OCI-LY3 (cell line): ENCODE data around the gene OVAAL.

Experiments
- CTCF ChIP-seq: fragments of 200-600, 300-600 bp; sonication (generic); IDR thresholded peaks from 2 replicates; pipeline ENCODE4 v1.5.1; 2014; ENCODE audit warnings: antibody characterized with exemption, low read length, low read depth
- EZH2phosphoT487 ChIP-seq: fragments of 200-600 bp; shearing (Covaris generic); IDR thresholded peaks from 2 replicates; pipeline ENCODE4 v1.6.1; 2018; ENCODE audit warnings: antibody characterized with exemption, mixed run types, low read depth

GRCh38 chr1:180524160-180524914, 34.4 kb upstream of the OVAAL start:
- no peak for TF ChIP-seq CTCF
- no peak for TF ChIP-seq EZH2phosphoT487
